ENCODE results near the gene KLHDC8A. TPM values are rescaled to one million over a fixed set of nuclear protein-coding genes. Genes with fewer than 3 reads are reported as not detected.

The KLHDC8A gene
- total and polyA plus RNA-seq, 4 donors = 0.17 to 1.4 (median 0.41) TPM

GRCh38 chr1:205396967-205397616, 40.4 kb upstream of the KLHDC8A start:
- TF ChIP-seq CTCF (IDR thresholded peaks at IDR 0.05; ENCODE audit: control extremely low read depth, extremely low read depth) = peak; percentile 43
- Histone ChIP-seq H3K9ac (ENCODE audit: insufficient read depth in 1 of 2, low read length in 2 of 2) (no peak overlapping the region), H3K4me3 (no peak overlapping the region), H3K36me3 (ENCODE audit: control insufficient read depth in 4 of 4, insufficient read depth in 4 of 4, low read length in 4 of 4) (no peaks in the 10 kb centered on the region), H3K4me1 (ENCODE audit: control insufficient read depth in 5 of 5, insufficient read depth in 5 of 5, low read length in 5 of 5) (no peaks in the 10 kb centered on the region), H3K27ac (ENCODE audit: low read depth in 1 of 2, low read length in 1 of 2) (no peak overlapping the region), H3K27me3 (ENCODE audit: control insufficient read depth in 3 of 3, insufficient read depth in 3 of 3, low read length in 2 of 3) (no peaks in the 10 kb centered on the region), H3K9me3 (ENCODE audit: control insufficient read depth in 4 of 4, insufficient read depth in 3 of 4, low read length in 3 of 4) (no peaks in the 10 kb centered on the region)
- ATAC-seq (ENCODE audit: insufficient read depth, low FRiP score) = peak; percentile 79
- WGBS, 2 donors = 6 to 7% methylated on average over 6 of the region's 6 CpGs
- DNase-seq = peak in 2 of 3 donors; percentile 56 to 59

GRCh38 chr1:205395616-205396015, 38.9 kb upstream of the KLHDC8A start:
- TF ChIP-seq CTCF (IDR thresholded peaks at IDR 0.05; ENCODE audit: control extremely low read depth, extremely low read depth) = no peak
- no peaks in the 10 kb centered on the region for H3K36me3 ChIP-seq (ENCODE audit: control insufficient read depth in 4 of 4, insufficient read depth in 4 of 4, low read length in 4 of 4)
- WGBS, 2 donors = 83 to 85% methylated on average over 3 of the region's 3 CpGs

GRCh38 chr1:205392650-205393049, 35.9 kb upstream of the KLHDC8A start:
- H3K27me3 ChIP-seq (ENCODE audit: control insufficient read depth in 3 of 3, insufficient read depth in 3 of 3, low read length in 2 of 3) = no peaks in the 10 kb centered on the region
- no peaks in the 10 kb centered on the region for H3K9me3 ChIP-seq (ENCODE audit: control insufficient read depth in 4 of 4, insufficient read depth in 3 of 4, low read length in 3 of 4)
- no peak for ATAC-seq (ENCODE audit: insufficient read depth, low FRiP score)
- H3K4me1 ChIP-seq (ENCODE audit: control insufficient read depth in 5 of 5, insufficient read depth in 5 of 5, low read length in 5 of 5) = no peaks in the 10 kb centered on the region
- TF ChIP-seq CTCF (IDR thresholded peaks at IDR 0.05; ENCODE audit: control extremely low read depth, extremely low read depth) = no peak
- H3K4me3 ChIP-seq = no peak overlapping the region
- H3K9ac ChIP-seq (ENCODE audit: insufficient read depth in 1 of 2, low read length in 2 of 2) = no peak overlapping the region
- WGBS, 2 donors = 88 to 100% methylated on average over 1 of the region's 1 CpG
- H3K36me3 ChIP-seq (ENCODE audit: control insufficient read depth in 4 of 4, insufficient read depth in 4 of 4, low read length in 4 of 4) = no peaks in the 10 kb centered on the region
- no peak for DNase-seq
- no peak overlapping the region for H3K27ac ChIP-seq (ENCODE audit: low read depth in 1 of 2, low read length in 1 of 2)

More at GRCh38 chr1:205395616-205396015, 38.9 kb upstream of the KLHDC8A start:
- H3K4me3 ChIP-seq = no peak overlapping the region
- H3K4me1 ChIP-seq (ENCODE audit: control insufficient read depth in 5 of 5, insufficient read depth in 5 of 5, low read length in 5 of 5) = no peaks in the 10 kb centered on the region
- H3K27me3 ChIP-seq (ENCODE audit: control insufficient read depth in 3 of 3, insufficient read depth in 3 of 3, low read length in 2 of 3) = no peaks in the 10 kb centered on the region
- DNase-seq = no peak
- ATAC-seq (ENCODE audit: insufficient read depth, low FRiP score) = no peak
- H3K27ac ChIP-seq (ENCODE audit: low read depth in 1 of 2, low read length in 1 of 2) = no peak overlapping the region
- no peaks in the 10 kb centered on the region for H3K9me3 ChIP-seq (ENCODE audit: control insufficient read depth in 4 of 4, insufficient read depth in 3 of 4, low read length in 3 of 4)
- H3K9ac ChIP-seq (ENCODE audit: insufficient read depth in 1 of 2, low read length in 2 of 2) = no peak overlapping the region

GRCh38 chr1:205391386-205391785, 34.7 kb upstream of the KLHDC8A start:
- ATAC-seq (ENCODE audit: insufficient read depth, low FRiP score) = no peak
- Histone ChIP-seq H3K4me1 (ENCODE audit: control insufficient read depth in 5 of 5, insufficient read depth in 5 of 5, low read length in 5 of 5) (no peaks in the 10 kb centered on the region), H3K9ac (ENCODE audit: insufficient read depth in 1 of 2, low read length in 2 of 2) (no peak overlapping the region), H3K27me3 (ENCODE audit: control insufficient read depth in 3 of 3, insufficient read depth in 3 of 3, low read length in 2 of 3) (no peaks in the 10 kb centered on the region), H3K9me3 (ENCODE audit: control insufficient read depth in 4 of 4, insufficient read depth in 3 of 4, low read length in 3 of 4) (no peaks in the 10 kb centered on the region), H3K4me3 (no peak overlapping the region), H3K27ac (ENCODE audit: low read depth in 1 of 2, low read length in 1 of 2) (no peak overlapping the region), H3K36me3 (ENCODE audit: control insufficient read depth in 4 of 4, insufficient read depth in 4 of 4, low read length in 4 of 4) (no peaks in the 10 kb centered on the region)
- TF ChIP-seq CTCF (IDR thresholded peaks at IDR 0.05; ENCODE audit: control extremely low read depth, extremely low read depth) = no peak
- WGBS, 2 donors = 93% methylated on average over 7 of the region's 7 CpGs
- DNase-seq = no peak

Data from lung (tissue), 12 donors.